Activated CD8-positive, alpha-beta T cell treated with anti-CD3 and anti-CD28 coated beads, Interleukin-2, amount 10 ng/mL, durations not matched to agents 7 days and 5 days (primary cell): Measurements from ENCODE around the gene KRTAP5-7. TPM values are rescaled to one million over a fixed set of nuclear protein-coding genes. Genes with fewer than 3 reads are reported as not detected.
"Not testable (repeated sequence)": the region's sequence is repeated elsewhere in the genome, so short reads cannot be mapped to it uniquely, and the experiment has no call there.

Experiments
- ATAC-seq: fragments of 150-1000 bp; cut with Tn5 transposase; one replicate; pipeline ENCODE4 v1.10.0; 2021; ENCODE audit warnings: moderate library complexity
- CTCF ChIA-PET: fragments of 350-600 bp; sonication (Branson Sonifier 250); formaldehyde crosslinking; loops from one replicate; lab custom pipeline; 2021; ENCODE audit warnings: antibody characterized with exemption; lab: Charles Lee
- POLR2A ChIA-PET: fragments of 350-600 bp; sonication (Branson Sonifier 250); formaldehyde crosslinking; loops from one replicate; lab custom pipeline; 2021; ENCODE audit warnings: antibody characterized with exemption; lab: Charles Lee
- DNase-seq: peaks from one replicate; pipeline ENCODE4 v3.0.0-alpha.2; 2020
- H3K27ac Mint-ChIP-seq: one replicate; pipeline ENCODE4 v1.8.0; 2021; ENCODE audit warnings: mild to moderate bottlenecking, mixed read lengths
- H3K27me3 Mint-ChIP-seq: one replicate; pipeline ENCODE4 v1.8.0; 2021; ENCODE audit warnings: low read depth, mixed read lengths
- H3K36me3 Mint-ChIP-seq: one replicate; pipeline ENCODE4 v1.8.0; 2021; ENCODE audit warnings: low read depth, mixed read lengths
- H3K4me1 Mint-ChIP-seq: one replicate; pipeline ENCODE4 v1.8.0; 2021; ENCODE audit warnings: low read depth, mixed read lengths
- H3K4me3 Mint-ChIP-seq: one replicate; pipeline ENCODE4 v1.8.0; 2021; ENCODE audit warnings: mild to moderate bottlenecking, mixed read lengths
- H3K9me3 Mint-ChIP-seq: one replicate; pipeline ENCODE4 v1.8.0; 2022; ENCODE audit warnings: mixed read lengths; ENCODE audit not compliant: insufficient read depth
- total RNA-seq, 2 experiments: library from RNA; stranded (reverse); gene quantifications; one replicate each; pipeline ENCODE4 v1.2.3, GENCODE V29; 2021

Gene KRTAP5-7
- total RNA-seq, 2 experiments from 2014 or later, result not detected

DNA sequence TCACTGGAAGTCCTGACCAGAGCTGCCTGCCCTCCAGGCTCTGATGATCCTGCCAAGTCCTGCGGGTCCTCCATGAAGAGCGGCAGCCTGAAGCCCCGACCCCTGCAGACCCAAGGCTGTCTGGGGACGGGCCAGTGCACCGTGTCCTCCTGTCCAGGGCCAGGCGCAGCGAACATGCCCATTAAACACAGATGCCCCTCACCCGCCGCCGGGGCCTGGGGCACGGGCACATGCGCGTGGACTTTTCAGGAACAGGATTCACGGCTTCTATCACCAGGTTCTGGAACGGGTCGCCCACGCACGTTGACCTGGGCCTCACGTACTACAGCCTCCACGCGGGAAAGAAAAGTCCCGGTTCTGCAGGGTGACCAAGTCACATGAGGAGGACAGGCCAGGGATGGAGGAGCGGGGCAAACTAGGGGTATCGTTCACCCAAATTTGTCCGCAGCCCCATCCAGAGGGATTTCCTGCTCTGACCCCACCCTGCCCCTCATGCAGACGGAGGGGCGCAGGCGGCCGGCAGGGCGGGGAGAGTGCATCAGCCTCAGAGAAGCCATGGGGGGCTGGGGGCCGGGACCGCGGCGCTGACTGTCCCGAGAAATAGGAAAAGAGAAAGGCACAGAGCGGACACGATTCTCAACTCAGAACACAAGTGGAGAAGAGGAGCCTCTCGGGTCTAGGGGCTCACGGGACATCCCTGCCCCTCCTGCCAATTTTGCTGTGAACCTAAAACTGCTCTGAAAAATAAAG, 44.2 kb downstream of the KRTAP5-7 start:
- H3K9me3 Mint-ChIP-seq, CTCF ChIA-PET, H3K4me3 Mint-ChIP-seq, DNase-seq, ATAC-seq, H3K27ac Mint-ChIP-seq, POLR2A ChIA-PET, H3K36me3 Mint-ChIP-seq, H3K27me3 Mint-ChIP-seq, H3K4me1 Mint-ChIP-seq: not testable (repeated sequence)

DNA sequence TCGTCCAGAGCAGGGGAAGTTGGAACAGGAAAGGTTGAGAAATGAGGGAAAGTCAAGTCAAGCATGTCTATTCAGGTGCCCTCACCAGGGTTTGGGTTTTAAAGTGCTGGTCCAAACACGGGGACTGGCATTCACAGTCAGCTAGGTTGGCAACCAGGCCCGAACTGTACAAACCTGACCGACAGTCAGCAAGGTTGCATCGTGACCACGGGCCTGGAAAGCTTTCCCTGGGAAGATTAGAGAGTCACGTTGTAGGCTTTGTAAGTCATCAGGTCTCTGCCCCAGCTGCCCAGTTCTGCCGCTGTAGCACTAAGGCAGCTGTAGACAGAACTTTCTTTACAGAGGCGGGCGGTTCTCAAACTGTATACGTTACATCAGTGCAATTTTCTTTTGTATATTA, 45.7 kb downstream of the KRTAP5-7 start:
- H3K36me3 Mint-ChIP-seq, result no peaks in the 10 kb centered on the region
- ChIA-PET CTCF (no interaction called here), POLR2A (no interaction called here)
- no peaks in the 10 kb centered on the region for H3K27me3 Mint-ChIP-seq
- H3K27ac Mint-ChIP-seq, result no peak overlapping the region
- ATAC-seq, result no peak
- no peaks in the 10 kb centered on the region for H3K9me3 Mint-ChIP-seq
- H3K4me1 Mint-ChIP-seq, result no peaks in the 10 kb centered on the region
- DNase-seq, result no peak
- no peak overlapping the region for H3K4me3 Mint-ChIP-seq

DNA sequence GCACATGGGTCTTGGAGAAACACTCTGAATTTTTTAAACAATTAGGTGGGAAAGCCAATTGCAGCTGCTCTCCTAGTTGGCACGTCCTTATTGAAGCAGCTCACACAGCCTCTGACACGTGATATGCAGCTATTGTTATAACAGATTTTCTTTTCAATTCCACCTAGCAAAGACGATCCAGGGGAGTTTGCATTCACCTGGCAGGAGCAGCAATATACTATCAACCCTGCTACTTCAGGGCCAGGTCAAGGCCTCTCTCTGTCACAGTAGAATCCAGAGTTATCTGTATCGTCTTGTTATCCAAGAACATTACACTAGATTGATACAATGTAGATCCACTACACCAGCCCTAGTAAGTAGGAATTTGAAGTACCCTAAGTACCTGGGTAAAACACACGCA, 47.4 kb downstream of the KRTAP5-7 start:
- Mint-ChIP-seq H3K27ac (no peak overlapping the region), H3K36me3 (no peaks in the 10 kb centered on the region), H3K4me1 (no peaks in the 10 kb centered on the region), H3K9me3 (no peaks in the 10 kb centered on the region), H3K27me3 (no peaks in the 10 kb centered on the region), H3K4me3 (no peak overlapping the region)
- DNase-seq (no peak), ATAC-seq (no peak)
- CTCF ChIA-PET, result no interaction called here
- POLR2A ChIA-PET, result no interaction called here

DNA sequence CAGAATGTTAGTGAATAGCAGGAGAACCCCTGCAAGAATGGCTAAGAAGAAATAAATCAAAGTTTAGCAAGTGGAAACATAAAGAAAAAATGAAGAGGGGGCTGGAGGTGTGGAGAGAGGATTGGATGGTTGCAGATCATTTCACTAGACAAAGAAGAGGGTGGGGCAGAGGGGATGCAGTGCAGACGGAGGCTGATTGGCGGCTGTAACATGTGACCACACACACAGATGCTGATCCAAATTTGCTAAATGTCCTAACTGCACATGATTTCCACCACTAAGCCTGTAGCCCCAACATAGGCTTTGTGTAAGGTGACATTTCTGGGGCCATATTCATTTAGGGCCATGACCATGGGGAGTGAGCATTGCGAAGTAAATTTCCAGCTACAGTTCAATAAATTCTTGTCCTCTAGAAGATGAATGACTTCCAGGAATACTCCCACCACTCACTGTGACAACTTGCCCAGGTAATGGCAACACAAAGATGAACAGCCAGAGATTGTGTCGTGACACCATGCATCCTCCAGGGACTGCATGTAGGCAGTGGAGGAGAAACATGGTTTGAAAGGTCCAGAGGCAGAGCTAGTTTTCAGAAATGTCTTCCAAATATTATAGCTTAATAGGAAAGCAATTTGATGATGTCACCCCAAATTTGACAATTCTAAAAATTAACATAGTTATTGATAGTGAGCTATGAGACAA, 48.8 kb downstream of the KRTAP5-7 start:
- peaks cover 2% of the 10 kb centered on the region for H3K27me3 Mint-ChIP-seq
- H3K4me1 Mint-ChIP-seq, result peaks cover 2% of the 10 kb centered on the region
- DNase-seq (no peak), ATAC-seq (no peak)
- no peak overlapping the region for H3K27ac Mint-ChIP-seq
- ChIA-PET POLR2A (no interaction called here), CTCF (no interaction called here)
- no peak overlapping the region for H3K4me3 Mint-ChIP-seq
- no peaks in the 10 kb centered on the region for H3K9me3 Mint-ChIP-seq
- H3K36me3 Mint-ChIP-seq, result no peaks in the 10 kb centered on the region

DNA sequence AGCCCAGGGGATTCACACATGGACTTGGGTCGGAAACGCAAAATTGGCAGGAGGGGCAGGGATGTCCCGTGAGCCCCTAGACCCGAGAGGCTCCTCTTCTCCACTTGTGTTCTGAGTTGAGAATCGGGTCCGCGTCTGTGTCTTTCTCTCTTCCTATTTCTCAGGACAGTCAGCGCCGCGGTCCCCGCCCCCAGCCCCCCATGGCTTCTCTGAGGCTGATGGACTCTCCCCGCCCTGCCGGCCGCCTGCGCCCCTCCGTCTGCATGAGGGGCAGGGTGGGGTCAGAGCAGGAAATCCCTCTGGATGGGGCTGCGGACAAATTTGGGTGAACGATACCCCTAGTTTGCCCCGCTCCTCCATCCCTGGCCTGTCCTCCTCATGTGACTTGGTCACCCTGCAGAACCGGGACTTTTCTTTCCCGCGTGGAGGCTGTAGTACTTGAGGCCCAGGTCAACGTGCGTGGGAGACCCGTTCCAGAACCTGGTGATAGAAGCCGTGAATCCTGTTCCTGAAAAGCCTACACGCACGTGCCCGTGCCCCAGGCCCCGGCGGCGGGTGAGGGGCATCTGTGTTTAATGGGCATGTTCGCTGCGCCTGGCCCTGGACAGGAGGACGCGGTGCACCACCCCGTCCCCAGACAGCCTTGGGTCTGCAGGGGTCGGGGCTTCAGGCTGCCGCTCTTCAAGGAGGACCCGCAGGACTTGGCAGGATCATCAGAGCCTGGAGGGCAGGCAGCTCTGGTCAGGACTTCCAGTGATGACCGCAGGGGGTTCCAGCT, 49.8 kb downstream of the KRTAP5-7 start:
- H3K27me3 Mint-ChIP-seq, result not testable (repeated sequence)

DNA sequence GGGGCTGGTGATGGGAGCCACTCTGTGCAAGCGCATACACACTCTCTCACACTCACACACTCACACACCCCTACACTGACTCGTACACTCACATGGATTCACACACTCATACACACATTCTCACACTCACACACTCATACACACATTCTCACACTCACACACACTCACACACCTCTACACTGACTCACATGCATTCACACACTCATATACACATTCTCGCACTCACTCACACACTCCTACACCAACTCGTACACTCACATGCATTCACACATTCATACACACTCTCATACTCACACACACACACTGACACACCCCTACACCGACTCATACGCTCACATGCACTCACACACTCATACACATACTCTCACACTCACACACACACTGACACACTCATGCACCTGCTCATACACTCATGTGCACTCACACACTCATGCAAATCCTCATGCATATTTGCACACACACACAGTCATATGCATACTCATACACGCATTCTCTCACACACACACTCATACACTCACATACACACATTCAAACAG, 50.5 kb downstream of the KRTAP5-7 start:
- H3K4me3 Mint-ChIP-seq, result no peak overlapping the region
- no peaks in the 10 kb centered on the region for H3K9me3 Mint-ChIP-seq
- no peak overlapping the region for H3K27ac Mint-ChIP-seq
- no peaks in the 10 kb centered on the region for H3K36me3 Mint-ChIP-seq
- peaks cover 2% of the 10 kb centered on the region for H3K27me3 Mint-ChIP-seq
- no peak for DNase-seq
- ChIA-PET POLR2A (no interaction called here), CTCF (no interaction called here)
- peaks cover 2% of the 10 kb centered on the region for H3K4me1 Mint-ChIP-seq
- ATAC-seq, result no peak

More for the DNA sequence above, 49.8 kb downstream of the KRTAP5-7 start:
- H3K27ac Mint-ChIP-seq, H3K36me3 Mint-ChIP-seq, POLR2A ChIA-PET, H3K9me3 Mint-ChIP-seq, DNase-seq, H3K4me3 Mint-ChIP-seq, CTCF ChIA-PET, ATAC-seq, H3K4me1 Mint-ChIP-seq: not testable (repeated sequence)

Other genes with a start within 250 kb of the KRTAP5-7 start
- gene DHCR7, start 78.9 kb upstream of the KRTAP5-7 start, total RNA-seq, result 10 to 100 TPM; 57.9 to 58.8 TPM
- gene NADSYN1, start 74.1 kb upstream of the KRTAP5-7 start, total RNA-seq, result 100 to 1,000 TPM; 118 to 127 TPM
- under 1 TPM in 1 of 2 experiments, not detected in 1; 0.24 TPM for gene KRTAP5-8, start 10.8 kb downstream of the KRTAP5-7 start, total RNA-seq
- not detected for gene KRTAP5-9, start 21.2 kb downstream of the KRTAP5-7 start, total RNA-seq
- not detected for gene KRTAP5-10, start 38.3 kb downstream of the KRTAP5-7 start, total RNA-seq
- gene KRTAP5-11, start 55.6 kb downstream of the KRTAP5-7 start, total RNA-seq, result not detected